H1 (cell line): ENCODE measurements around the gene PRICKLE2. TPM values are rescaled to one million over a fixed set of nuclear protein-coding genes. Genes with fewer than 3 reads are reported as not detected.

Experiments
- BRCA1 ChIP-seq: IDR thresholded peaks from 2 replicates; pipeline ENCODE4 v1.6.1; 2012; ENCODE audit warnings: low read depth, low read length, improper control_type of control experiment
- CHD2 ChIP-seq: IDR thresholded peaks from 2 replicates; pipeline ENCODE4 v1.6.1; 2012; ENCODE audit warnings: low read length, improper control_type of control experiment
- CHD7 ChIP-seq: fragments of 300-600 bp; sonication (generic); IDR thresholded peaks from 2 replicates; pipeline ENCODE4 v1.7.1; 2012; ENCODE audit warnings: low read length, moderate library complexity, mild to moderate bottlenecking, inconsistent platforms; ENCODE audit not compliant: insufficient replicate concordance
- CTCF ChIP-seq, 3 experiments: IDR thresholded peaks; 1 replicate in 2 of 3; 2 replicates in 1 of 3; pipeline versions ENCODE4 v1.5.1 to v1.6.1; 2011; ENCODE audit warnings: low read length in 3 of 3, mild to moderate bottlenecking in 3 of 3, inconsistent platforms in 2 of 3, low read depth in 1 of 3, moderate library complexity in 1 of 3; ENCODE audit not compliant: insufficient read depth in 1 of 3; ENCODE audit errors: control extremely low read depth in 1 of 3
- FOSL1 ChIP-seq: IDR thresholded peaks from 2 replicates; pipeline ENCODE4 v1.6.1; 2011; ENCODE audit warnings: mild to moderate bottlenecking, low read depth, low read length, moderate library complexity; ENCODE audit not compliant: insufficient read depth
- SIX5 ChIP-seq: IDR thresholded peaks from 2 replicates; pipeline ENCODE4 v1.6.1; 2011; ENCODE audit warnings: mild to moderate bottlenecking, low read depth, low read length
- SUZ12 ChIP-seq: fragments of 200-600 bp; sonication (generic); IDR thresholded peaks from 2 replicates; pipeline ENCODE4 v1.6.1; 2012; ENCODE audit warnings: mild to moderate bottlenecking, inconsistent platforms, low read length, moderate library complexity, mixed read lengths
- polyA plus RNA-seq, 7 experiments: library from polyadenylated mRNA; depleted of rRNA in 3 of 7; stranded (reverse) in 5 of 7; unstranded in 2 of 7; fragments of >200 nt in 5 of 7; fragments of 200-250 nt in 2 of 7; gene quantifications; 1 replicate in 5 of 7; 2 replicates in 1 of 7; 4 replicates in 1 of 7; pipeline versions ENCODE4 v1.2.1 to v1.2.3, GENCODE V29; 2011 to 2013; ENCODE audit warnings: missing spikeins in 2 of 7, mixed read lengths in 2 of 7
- total RNA-seq: library from RNA; stranded (reverse); fragmentation: NEBNext Ultra II Directional; extraction: Animal tissue kit (Norgen Biotek cat#: 25700); gene quantifications from 2 replicates; pipeline ENCODE4 v1.2.1, GENCODE V29; 2021

Gene PRICKLE2
- total and polyA plus RNA-seq, 2 of the 8 experiments (the other 6 are each of a cell fraction or from before 2014, with no cell fraction given) = 2.9 to 8.0 TPM

- TF ChIP-seq CHD7 = no peak
- TF ChIP-seq SUZ12 = no peak
- TF ChIP-seq FOSL1 = no peak
- TF ChIP-seq BRCA1 = no peak
- TF ChIP-seq CTCF (IDR thresholded peaks at IDR 0.05; ENCODE audit: control extremely low read depth in 1 of 3, insufficient read depth in 1 of 3, low read depth in 1 of 3, low read length in 3 of 3) = no peak
- TF ChIP-seq SIX5 = no peak
- TF ChIP-seq CHD2 = no peak
Observed at GRCh38 chr3:64179860-64180259, 45.4 kb downstream of the PRICKLE2 start (continued).
